RWPE1 (cell line): ENCODE measurements around the gene PTPRB.
"Not testable (repeated sequence)": the region's sequence is repeated elsewhere in the genome, so short reads cannot be mapped to it uniquely, and the experiment has no call there.

Experiments used
- CTCF ChIA-PET: fragments of 350-600 bp; sonication (Branson Sonifier 250); formaldehyde crosslinking; extraction: SDS; loops from one replicate; lab custom pipeline; 2021; lab: Yijun Ruan, JAX
- POLR2A ChIA-PET: fragments of 400-600 bp; formaldehyde crosslinking; extraction: SDS; loops from one replicate; lab custom pipeline; 2020; ENCODE audit warnings: antibody characterized with exemption; ENCODE audit not compliant: low non-redundant PET; lab: Yijun Ruan, JAX
- DNase-seq: peaks from one replicate; pipeline ENCODE4 v3.0.0; 2012; ENCODE audit warnings: low spot score
- H3K27ac ChIP-seq: fragments of 450-650 bp; 2 replicates; pipeline ENCODE4 v1.5.1; 2017
- CTCF ChIP-seq: fragments of 450-650 bp; conservative IDR thresholded peaks from 2 replicates; pipeline ENCODE4 v1.5.1; 2017; ENCODE audit warnings: low read depth, mild to moderate bottlenecking

Gene PTPRB

GRCh38 chr12:70497508-70497907, 139.7 kb downstream of the PTPRB start:
- no peak for TF ChIP-seq CTCF
- CTCF ChIA-PET, result interaction anchor here (0.7 kb wide), 1 partner anchor 30 kb away, joined by 3 read pairs; no protein-coding TSS in a partner anchor

GRCh38 chr12:70492904-70493303, 144.3 kb downstream of the PTPRB start:
- POLR2A ChIA-PET, H3K27ac ChIP-seq, DNase-seq, CTCF ChIA-PET: not testable (repeated sequence)

More at GRCh38 chr12:70497508-70497907, 139.7 kb downstream of the PTPRB start:
- POLR2A ChIA-PET, result no interaction called here
- H3K27ac ChIP-seq, result no peak overlapping the region
- DNase-seq, result no peak

GRCh38 chr12:70490928-70491327, 146.3 kb downstream of the PTPRB start:
- DNase-seq, CTCF ChIA-PET, POLR2A ChIA-PET, H3K27ac ChIP-seq: not testable (repeated sequence)

DNA sequence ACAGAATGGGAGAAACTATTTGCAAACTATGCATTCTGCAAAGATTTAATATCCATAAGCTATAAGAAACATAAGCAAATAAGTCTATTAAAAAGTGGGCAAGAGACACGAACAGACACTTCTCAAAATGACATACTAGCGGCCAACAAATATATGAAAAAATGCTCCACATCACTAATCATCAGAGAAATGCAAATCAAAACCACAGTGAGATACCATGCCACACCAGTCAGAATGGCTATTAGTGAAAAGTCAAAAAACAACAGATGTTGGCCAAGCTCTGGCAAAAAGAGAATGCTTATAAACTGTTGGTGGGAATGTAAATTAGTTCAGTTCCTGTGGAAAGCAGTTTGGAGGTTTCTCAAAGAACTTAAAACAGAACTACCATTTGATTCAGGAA, 149.8 kb downstream of the PTPRB start:
- CTCF ChIA-PET, result interaction anchor here (1.2 kb wide), 1 partner anchor 20 kb away, joined by 3 read pairs; no protein-coding TSS in a partner anchor
- TF ChIP-seq CTCF, result no peak
- H3K27ac ChIP-seq, result no peak overlapping the region
- POLR2A ChIA-PET, result no interaction called here
- DNase-seq, result no peak

DNA sequence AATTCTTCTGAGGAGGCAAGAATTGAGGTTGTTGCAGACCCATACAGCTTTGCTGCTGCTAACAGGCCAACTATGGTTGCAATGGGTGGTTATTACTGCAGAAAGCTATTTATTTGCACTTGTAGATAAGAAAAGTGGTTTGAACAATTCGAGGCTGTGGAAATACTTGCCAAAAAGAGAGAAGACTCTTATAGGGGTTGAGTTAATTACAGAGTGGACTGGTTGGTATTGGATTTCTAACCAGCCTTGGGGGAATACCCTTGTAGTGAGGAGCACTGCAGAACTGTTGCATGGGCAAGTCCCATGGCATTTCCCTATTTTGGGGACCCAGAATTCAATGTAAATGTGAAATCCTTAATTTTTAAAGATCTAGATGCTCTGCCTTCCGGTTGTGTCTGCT, 150.6 kb downstream of the PTPRB start:
- TF ChIP-seq CTCF, result no peak
- no peak for DNase-seq
- POLR2A ChIA-PET, result no interaction called here
- no peak overlapping the region for H3K27ac ChIP-seq
- CTCF ChIA-PET, result interaction anchor here (0.7 to 1.2 kb wide), 2 partner anchors 21 to 666 kb away, joined by 3 read pairs; no protein-coding TSS in a partner anchor

DNA sequence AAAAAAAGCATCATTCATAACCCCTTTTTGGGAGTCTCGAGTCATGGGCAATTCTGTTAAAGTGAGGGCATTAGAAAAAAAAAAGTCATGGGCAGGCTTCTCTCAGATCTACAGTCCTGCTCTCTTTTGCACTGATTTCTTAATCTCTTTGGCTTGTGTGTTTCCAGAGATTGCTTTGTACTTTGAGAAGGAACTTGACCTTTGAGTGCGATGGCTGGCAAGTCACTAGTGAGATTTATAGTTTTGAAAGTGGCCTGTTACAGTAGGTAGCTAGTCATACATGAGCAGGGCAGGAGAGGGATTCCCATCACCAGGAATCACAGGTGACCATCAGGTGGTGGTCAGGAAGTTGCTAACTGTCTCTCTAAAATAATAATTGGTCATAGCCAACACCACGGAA, 151.5 kb downstream of the PTPRB start:
- POLR2A ChIA-PET, result no interaction called here
- H3K27ac ChIP-seq, result no peak overlapping the region
- CTCF ChIA-PET, result no interaction called here
- DNase-seq, result no peak
- no peak for TF ChIP-seq CTCF

DNA sequence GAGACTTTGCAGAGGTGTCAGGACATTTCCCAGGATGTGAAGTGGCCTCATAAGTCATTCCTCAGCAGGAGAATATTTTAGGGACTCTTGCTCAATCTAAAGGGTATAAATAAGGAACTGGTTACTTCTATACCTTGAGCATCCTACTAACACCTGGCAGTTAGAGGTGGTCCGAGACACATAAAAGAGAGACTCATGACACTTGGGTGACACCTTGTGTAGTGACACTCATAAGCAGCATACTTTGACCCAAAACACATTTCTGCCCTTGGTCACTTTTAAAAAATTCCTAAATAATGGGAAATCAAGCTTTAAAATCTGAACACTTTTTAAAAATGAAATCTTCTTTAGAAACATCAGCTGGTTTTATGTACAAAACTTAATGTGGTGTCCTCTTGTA, 152.8 kb downstream of the PTPRB start:
- POLR2A ChIA-PET, result no interaction called here
- no peak for DNase-seq
- CTCF ChIA-PET, result interaction anchor here (0.6 kb wide), 1 partner anchor 570 kb away, joined by 3 read pairs; no protein-coding TSS in a partner anchor

More for the DNA sequence above, 152.8 kb downstream of the PTPRB start:
- H3K27ac ChIP-seq, result no peak overlapping the region
- TF ChIP-seq CTCF, result no peak
